Stimulated activated CD8-positive, alpha-beta memory T cell treated with anti-CD3 and anti-CD28 coated beads, Interleukin-2, amount 100 ng/mL, for 48 hours (primary cell): ENCODE data around the gene CBFA2T3.
"Not testable (repeated sequence)": the region's sequence is repeated elsewhere in the genome, so short reads cannot be mapped to it uniquely, and the experiment has no call there.

ENCODE experiments used
- DNase-seq, 2 donors: peaks; one replicate each; pipeline ENCODE4 v3.0.0-alpha.2; 2020; ENCODE audit warnings: low read depth in 2 of 2

The CBFA2T3 gene

GRCh38 chr16:88889702-88890352 is 87.2 kb downstream of the CBFA2T3 start:
- not testable (repeated sequence) for DNase-seq

- DNase-seq = no peak
Observed at GRCh38 chr16:88888461-88889387, 88.3 kb downstream of the CBFA2T3 start.

- no peak for DNase-seq
Observed at GRCh38 chr16:88888057-88888456, 89.0 kb downstream of the CBFA2T3 start.

GRCh38 chr16:88886845-88887521 is 90.0 kb downstream of the CBFA2T3 start:
- no peak for DNase-seq

GRCh38 chr16:88886420-88886844 is 90.6 kb downstream of the CBFA2T3 start:
- no peak for DNase-seq

GRCh38 chr16:88885693-88886280 is 91.2 kb downstream of the CBFA2T3 start:
- DNase-seq = no peak

- DNase-seq = no peak
Observed at GRCh38 chr16:88884569-88885271, 92.3 kb downstream of the CBFA2T3 start.

GRCh38 chr16:88883946-88884345 is 93.1 kb downstream of the CBFA2T3 start:
- no peak for DNase-seq

GRCh38 chr16:88883117-88883895 is 93.7 kb downstream of the CBFA2T3 start:
- DNase-seq = no peak

- DNase-seq = no peak
Observed at GRCh38 chr16:88882358-88883030, 94.5 kb downstream of the CBFA2T3 start.

- DNase-seq = no peak
Observed at GRCh38 chr16:88881675-88882357, 95.2 kb downstream of the CBFA2T3 start.

- DNase-seq = no peak
Observed at GRCh38 chr16:88881007-88881615, 95.9 kb downstream of the CBFA2T3 start.

GRCh38 chr16:88880226-88881006 is 96.6 kb downstream of the CBFA2T3 start:
- no peak for DNase-seq

GRCh38 chr16:88879788-88880055 is 97.3 kb downstream of the CBFA2T3 start:
- DNase-seq = no peak

GRCh38 chr16:88878967-88879787 is 97.8 kb downstream of the CBFA2T3 start:
- no peak for DNase-seq

- no peak for DNase-seq
Observed at GRCh38 chr16:88878356-88878755, 98.7 kb downstream of the CBFA2T3 start.

GRCh38 chr16:88877564-88878289 is 99.3 kb downstream of the CBFA2T3 start:
- DNase-seq = no peak
